ENCODE data around the gene PRMT2.

GRCh38 chr21:46622226-46622625 is 13.2 kb upstream of the PRMT2 start:
- TF ChIP-seq CTCF (conservative IDR thresholded peaks at IDR 0.05; ENCODE audit: low read depth, low read length) (no peak), EZH2 (IDR thresholded peaks at IDR 0.05; ENCODE audit: borderline replicate concordance, low read depth, low read length, poor library complexity, severe bottlenecking) (no peak)
